PC-3 (cell line): ENCODE data around the gene GIMAP8.

Experiments
- EZH2 ChIP-seq: fragments of 300-600 bp; sonication (generic); IDR thresholded peaks from one replicate; pipeline ENCODE4 v1.6.1; 2017; ENCODE audit warnings: antibody characterized with exemption, mild to moderate bottlenecking, low read length; ENCODE audit not compliant: unreplicated experiment
- EZH2phosphoT487 ChIP-seq: fragments of 300-600 bp; sonication (generic); IDR thresholded peaks from 2 replicates; pipeline ENCODE4 v1.6.1; 2018; ENCODE audit warnings: mild to moderate bottlenecking, antibody characterized with exemption, low read length, borderline replicate concordance
- TF ChIP-seq, protein P1 (sequence below): fragments of 300-600 bp; sonication (generic); conservative IDR thresholded peaks from 2 replicates; pipeline ENCODE4 v1.5.1; 2017; ENCODE audit warnings: antibody characterized with exemption, low read depth, mild to moderate bottlenecking, low read length

GRCh38 chr7:150473902-150474301 lies 23.5 kb downstream of the GIMAP8 start:
- TF ChIP-seq, protein P1, sequence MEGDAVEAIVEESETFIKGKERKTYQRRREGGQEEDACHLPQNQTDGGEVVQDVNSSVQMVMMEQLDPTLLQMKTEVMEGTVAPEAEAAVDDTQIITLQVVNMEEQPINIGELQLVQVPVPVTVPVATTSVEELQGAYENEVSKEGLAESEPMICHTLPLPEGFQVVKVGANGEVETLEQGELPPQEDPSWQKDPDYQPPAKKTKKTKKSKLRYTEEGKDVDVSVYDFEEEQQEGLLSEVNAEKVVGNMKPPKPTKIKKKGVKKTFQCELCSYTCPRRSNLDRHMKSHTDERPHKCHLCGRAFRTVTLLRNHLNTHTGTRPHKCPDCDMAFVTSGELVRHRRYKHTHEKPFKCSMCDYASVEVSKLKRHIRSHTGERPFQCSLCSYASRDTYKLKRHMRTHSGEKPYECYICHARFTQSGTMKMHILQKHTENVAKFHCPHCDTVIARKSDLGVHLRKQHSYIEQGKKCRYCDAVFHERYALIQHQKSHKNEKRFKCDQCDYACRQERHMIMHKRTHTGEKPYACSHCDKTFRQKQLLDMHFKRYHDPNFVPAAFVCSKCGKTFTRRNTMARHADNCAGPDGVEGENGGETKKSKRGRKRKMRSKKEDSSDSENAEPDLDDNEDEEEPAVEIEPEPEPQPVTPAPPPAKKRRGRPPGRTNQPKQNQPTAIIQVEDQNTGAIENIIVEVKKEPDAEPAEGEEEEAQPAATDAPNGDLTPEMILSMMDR, result no peak
- no peak for TF ChIP-seq EZH2phosphoT487
- TF ChIP-seq EZH2, result no peak
